Measurements from ENCODE around the gene GNA14. TPM values are rescaled to one million over a fixed set of nuclear protein-coding genes. Genes with fewer than 3 reads are reported as not detected.

Gene GNA14
- total RNA-seq, 1 experiment from 2014 or later = 1.3 TPM

GRCh38 chr9:77384406-77384805 is 263.7 kb downstream of the GNA14 start:
- POLR2A ChIA-PET (ENCODE audit: unreplicated experiment) = no interaction called here

DNA sequence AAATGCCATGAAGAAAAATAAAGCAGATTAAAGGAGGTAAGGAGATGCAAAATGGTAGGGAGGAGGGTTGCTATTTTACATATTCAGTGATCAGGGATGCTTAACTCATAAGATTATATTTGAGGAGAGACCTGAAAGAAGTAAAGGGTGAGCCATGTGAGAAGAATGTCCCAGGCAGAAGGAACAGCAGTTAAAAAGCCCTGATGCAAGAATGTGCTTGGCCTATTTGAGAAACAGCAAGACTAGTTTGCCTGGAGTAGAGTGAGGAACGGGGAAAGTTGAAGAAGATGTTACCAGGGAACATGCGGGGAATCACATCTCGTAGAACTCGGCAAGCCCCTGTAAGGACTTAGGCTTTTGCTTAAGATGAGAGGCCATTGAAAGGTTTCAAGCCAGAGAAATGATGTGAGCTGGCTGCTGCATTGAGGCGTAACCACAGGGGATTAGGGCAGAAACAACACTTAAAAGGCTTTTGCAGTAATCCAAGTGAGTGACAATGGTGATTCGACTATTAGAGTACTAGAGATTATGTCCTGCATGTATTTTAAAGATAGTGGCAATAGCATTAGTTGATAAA is 272.1 kb downstream of the GNA14 start:
- TF ChIP-seq EZH2 (IDR thresholded peaks at IDR 0.05; ENCODE audit: low read depth) = no peak
- TF ChIP-seq, protein P1, sequence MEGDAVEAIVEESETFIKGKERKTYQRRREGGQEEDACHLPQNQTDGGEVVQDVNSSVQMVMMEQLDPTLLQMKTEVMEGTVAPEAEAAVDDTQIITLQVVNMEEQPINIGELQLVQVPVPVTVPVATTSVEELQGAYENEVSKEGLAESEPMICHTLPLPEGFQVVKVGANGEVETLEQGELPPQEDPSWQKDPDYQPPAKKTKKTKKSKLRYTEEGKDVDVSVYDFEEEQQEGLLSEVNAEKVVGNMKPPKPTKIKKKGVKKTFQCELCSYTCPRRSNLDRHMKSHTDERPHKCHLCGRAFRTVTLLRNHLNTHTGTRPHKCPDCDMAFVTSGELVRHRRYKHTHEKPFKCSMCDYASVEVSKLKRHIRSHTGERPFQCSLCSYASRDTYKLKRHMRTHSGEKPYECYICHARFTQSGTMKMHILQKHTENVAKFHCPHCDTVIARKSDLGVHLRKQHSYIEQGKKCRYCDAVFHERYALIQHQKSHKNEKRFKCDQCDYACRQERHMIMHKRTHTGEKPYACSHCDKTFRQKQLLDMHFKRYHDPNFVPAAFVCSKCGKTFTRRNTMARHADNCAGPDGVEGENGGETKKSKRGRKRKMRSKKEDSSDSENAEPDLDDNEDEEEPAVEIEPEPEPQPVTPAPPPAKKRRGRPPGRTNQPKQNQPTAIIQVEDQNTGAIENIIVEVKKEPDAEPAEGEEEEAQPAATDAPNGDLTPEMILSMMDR (conservative IDR thresholded peaks at IDR 0.05) = no peak
- no peaks in the 10 kb centered on the region for H4K20me1 ChIP-seq (ENCODE audit: insufficient read depth)
- no peaks in the 10 kb centered on the region for H3K9me2 ChIP-seq (ENCODE audit: insufficient read depth)
- no peak for DNase-seq
- H3K36me3 ChIP-seq (ENCODE audit: low read depth) = peaks cover 3% of the 10 kb centered on the region
- H3K4me2 ChIP-seq = no peak overlapping the region
- intact Hi-C loops (cut with micrococcal nuclease; ENCODE audit: unreplicated experiment) = no loop called here
- no peaks in the 10 kb centered on the region for H3K79me2 ChIP-seq (ENCODE audit: low read depth)
- no peak overlapping the region for H2AFZ ChIP-seq
- ChIA-PET CTCF (interaction anchor here (0.6 kb wide), 1 partner anchor 558 kb away, joined by 4 read pairs; no protein-coding TSS in a partner anchor), POLR2A (ENCODE audit: unreplicated experiment) (no interaction called here)
- H3K27me3 ChIP-seq (ENCODE audit: insufficient read depth, low read depth) = no peaks in the 10 kb centered on the region
- BruUV-seq (replicated peaks) = no TSS peak
- no peaks in the 10 kb centered on the region for H3K4me1 ChIP-seq (replicated peaks; ENCODE audit: insufficient read depth)
- no peaks in the 10 kb centered on the region for H3K9me3 ChIP-seq (ENCODE audit: insufficient read depth, low read depth)
- no peaks in the 10 kb centered on the region for H3F3A ChIP-seq (ENCODE audit: insufficient read depth, low read depth)
- no peak overlapping the region for H3K27ac ChIP-seq
- no peak overlapping the region for H3K4me3 ChIP-seq

More at GRCh38 chr9:77384406-77384805, 263.7 kb downstream of the GNA14 start:
- Histone ChIP-seq H3K9me3 (ENCODE audit: insufficient read depth, low read depth) (no peaks in the 10 kb centered on the region), H3K4me1 (replicated peaks; ENCODE audit: insufficient read depth) (no peaks in the 10 kb centered on the region), H3K4me3 (no peak overlapping the region), H3K36me3 (ENCODE audit: low read depth) (no peaks in the 10 kb centered on the region; the same call in none of the 2 replicates), H3K27me3 (ENCODE audit: insufficient read depth, low read depth) (no peaks in the 10 kb centered on the region), H3K4me2 (no peak overlapping the region), H3K79me2 (ENCODE audit: low read depth) (no peaks in the 10 kb centered on the region), H3K9me2 (ENCODE audit: insufficient read depth) (no peaks in the 10 kb centered on the region), H3K27ac (no peak overlapping the region), H2AFZ (no peak overlapping the region), H3F3A (ENCODE audit: insufficient read depth, low read depth) (no peaks in the 10 kb centered on the region), H4K20me1 (ENCODE audit: insufficient read depth) (no peaks in the 10 kb centered on the region)
- CTCF ChIA-PET = no interaction called here
- BruUV-seq (replicated peaks) = no TSS peak
- no peak for DNase-seq
- TF ChIP-seq, protein P1 (conservative IDR thresholded peaks at IDR 0.05) = no peak
- no peak for TF ChIP-seq EZH2 (IDR thresholded peaks at IDR 0.05; ENCODE audit: low read depth)
- intact Hi-C loops (cut with micrococcal nuclease; ENCODE audit: unreplicated experiment) = no loop called here

GRCh38 chr9:77374266-77374665 is 273.9 kb downstream of the GNA14 start:
- Histone ChIP-seq H3K4me3 (no peak overlapping the region), H3K9me2 (ENCODE audit: insufficient read depth) (no peaks in the 10 kb centered on the region), H2AFZ (no peak overlapping the region), H3K27ac (no peak overlapping the region), H3K36me3 (ENCODE audit: low read depth) (peaks cover 11% of the 10 kb centered on the region), H4K20me1 (ENCODE audit: insufficient read depth) (no peaks in the 10 kb centered on the region), H3K4me2 (no peak overlapping the region), H3K9me3 (ENCODE audit: insufficient read depth, low read depth) (no peaks in the 10 kb centered on the region), H3F3A (ENCODE audit: insufficient read depth, low read depth) (no peaks in the 10 kb centered on the region), H3K27me3 (ENCODE audit: insufficient read depth, low read depth) (no peaks in the 10 kb centered on the region), H3K4me1 (replicated peaks; ENCODE audit: insufficient read depth) (no peaks in the 10 kb centered on the region), H3K79me2 (ENCODE audit: low read depth) (no peaks in the 10 kb centered on the region)
- ChIA-PET CTCF (no interaction called here), POLR2A (ENCODE audit: unreplicated experiment) (no interaction called here)
- DNase-seq = no peak
- BruUV-seq (replicated peaks) = no TSS peak
- intact Hi-C loops (cut with micrococcal nuclease; ENCODE audit: unreplicated experiment) = no loop called here
- no peak for TF ChIP-seq EZH2 (IDR thresholded peaks at IDR 0.05; ENCODE audit: low read depth)
- TF ChIP-seq, protein P1 (conservative IDR thresholded peaks at IDR 0.05) = no peak

Data from PC-9 (cell line).